IMR-90 (cell line): Measurements from ENCODE around the gene PCED1A. TPM values are rescaled to one million over a fixed set of nuclear protein-coding genes. Genes with fewer than 3 reads are reported as not detected.

ENCODE experiments used
- ATAC-seq: fragments of 200-7000 bp; cut with Tn5 transposase; 2 replicates; pipeline ENCODE4 v1.9.1; 2020; ENCODE audit warnings: low read depth, mild to moderate bottlenecking, moderate library complexity
- BruUV-seq: library from RNA; stranded (reverse); fragments of 400-500 nt; replicated peaks from 2 replicates; lab custom pipeline; 2021; lab: Mats Ljungman, UMichigan
- CTCF ChIA-PET: fragments of 300-600 bp; formaldehyde crosslinking; extraction: SDS; loops from one replicate; lab custom pipeline; 2021; ENCODE audit warnings: antibody characterized with exemption; lab: Yijun Ruan, JAX
- POLR2A ChIA-PET: fragments of 300-600 bp; sonication (Branson Sonifier 250); formaldehyde crosslinking; loops from one replicate; lab custom pipeline; 2022; ENCODE audit warnings: antibody characterized with exemption; ENCODE audit not compliant: unreplicated experiment; lab: Charles Lee
- DNase-seq: peaks from one replicate; pipeline ENCODE4 v3.0.0; 2013
- H2AFZ ChIP-seq: replicated peaks from 2 replicates; pipeline ENCODE3; 2013; ENCODE audit warnings: low read length, mild to moderate bottlenecking; ENCODE audit not compliant: poor library complexity
- H2AK5ac ChIP-seq: 2 replicates; pipeline ENCODE4 v1.6.1; 2013; ENCODE audit warnings: low read depth, low read length, inconsistent platforms
- H2AK9ac ChIP-seq: replicated peaks from 2 replicates; pipeline ENCODE3; 2013; ENCODE audit warnings: mild to moderate bottlenecking, low read depth, low read length, moderate library complexity; ENCODE audit not compliant: poor library complexity
- H2BK120ac ChIP-seq: 2 replicates; pipeline ENCODE4 v1.6.1; 2013; ENCODE audit warnings: low read depth, low read length, inconsistent platforms
- H2BK15ac ChIP-seq: 3 replicates; pipeline ENCODE4 v1.6.1; 2013; ENCODE audit warnings: low read depth, low read length, inconsistent platforms
- H2BK20ac ChIP-seq: 2 replicates; pipeline ENCODE4 v1.6.1; 2013; ENCODE audit warnings: low read depth, mild to moderate bottlenecking, inconsistent platforms, low read length, moderate library complexity
- H2BK5ac ChIP-seq: 2 replicates; pipeline ENCODE4 v1.6.1; 2013; ENCODE audit warnings: mild to moderate bottlenecking, low read depth, low read length, inconsistent platforms; ENCODE audit not compliant: poor library complexity, severe bottlenecking
- H3K14ac ChIP-seq: replicated peaks from 2 replicates; pipeline ENCODE4 v1.6.1; 2013; ENCODE audit warnings: low read depth, low read length, inconsistent platforms
- H3K18ac ChIP-seq: 2 replicates; pipeline ENCODE4 v1.6.1; 2013; ENCODE audit warnings: low read depth, low read length, control low read depth
- H3K23ac ChIP-seq: 2 replicates; pipeline ENCODE4 v1.6.1; 2013; ENCODE audit warnings: low read depth, low read length, inconsistent platforms
- H3K27ac ChIP-seq: 2 replicates; pipeline ENCODE4 v1.5.1; 2013; ENCODE audit warnings: mild to moderate bottlenecking, control low read depth, low read length; ENCODE audit not compliant: insufficient read depth
- H3K27me3 ChIP-seq: 2 replicates; pipeline ENCODE4 v1.6.1; 2013; ENCODE audit warnings: low read length; ENCODE audit not compliant: control insufficient read depth, insufficient read depth
- H3K36me3 ChIP-seq: 2 replicates; pipeline ENCODE4 v1.6.1; 2013; ENCODE audit warnings: low read length, mixed read lengths; ENCODE audit not compliant: control insufficient read depth, insufficient read depth
- H3K4ac ChIP-seq: 2 replicates; pipeline ENCODE4 v1.6.1; 2013; ENCODE audit warnings: low read depth, low read length, inconsistent platforms
- H3K4me1 ChIP-seq: 2 replicates; pipeline ENCODE4 v1.6.1; 2013; ENCODE audit warnings: low read length, mixed read lengths; ENCODE audit not compliant: control insufficient read depth, insufficient read depth
- H3K4me2 ChIP-seq: 2 replicates; pipeline ENCODE4 v1.6.1; 2013; ENCODE audit warnings: low read depth, mild to moderate bottlenecking, control low read depth, low read length, moderate library complexity
- H3K4me3 ChIP-seq: 2 replicates; pipeline ENCODE4 v1.5.1; 2013; ENCODE audit warnings: low read depth, mild to moderate bottlenecking, control low read depth, low read length, moderate library complexity; ENCODE audit not compliant: insufficient read depth
- H3K56ac ChIP-seq: 2 replicates; pipeline ENCODE4 v1.6.1; 2013; ENCODE audit warnings: low read length, inconsistent platforms; ENCODE audit not compliant: insufficient read depth; ENCODE audit errors: extremely low read depth
- H3K79me1 ChIP-seq, 2 experiments: 2 replicates each; pipeline ENCODE4 v1.6.1; 2013; ENCODE audit warnings: low read length in 2 of 2, inconsistent platforms in 1 of 2, low read depth in 1 of 2
- H3K9ac ChIP-seq: 2 replicates; pipeline ENCODE4 v1.6.1; 2013; ENCODE audit warnings: low read depth, low read length, control low read depth
- H3K9me1 ChIP-seq: 2 replicates; pipeline ENCODE4 v1.6.1; 2013; ENCODE audit warnings: low read length, inconsistent platforms; ENCODE audit not compliant: insufficient read depth
- H3K9me3 ChIP-seq: 2 replicates; pipeline ENCODE4 v1.6.1; 2013; ENCODE audit warnings: low read length; ENCODE audit not compliant: control insufficient read depth, insufficient read depth
- H4K20me1 ChIP-seq: 2 replicates; pipeline ENCODE4 v1.6.1; 2013; ENCODE audit warnings: low read length, inconsistent platforms; ENCODE audit not compliant: insufficient read depth
- H4K5ac ChIP-seq: 2 replicates; pipeline ENCODE4 v1.6.1; 2013; ENCODE audit warnings: mild to moderate bottlenecking, low read depth, low read length, control low read depth
- H4K8ac ChIP-seq, 2 experiments: 2 replicates each; pipeline ENCODE4 v1.6.1; 2013; ENCODE audit warnings: low read depth in 2 of 2, low read length in 2 of 2, control low read depth in 1 of 2, inconsistent platforms in 1 of 2
- H4K91ac ChIP-seq: 2 replicates; pipeline ENCODE4 v1.6.1; 2013; ENCODE audit warnings: low read depth, low read length, inconsistent platforms; ENCODE audit not compliant: insufficient read depth
- BHLHE40 ChIP-seq: fragments of 150-350 bp; IDR thresholded peaks from 2 replicates; pipeline ENCODE4 v1.6.1; 2016; ENCODE audit warnings: mild to moderate bottlenecking, low read depth, low read length
- CHD1 ChIP-seq: IDR thresholded peaks from 2 replicates; pipeline ENCODE4 v1.6.1; 2012; ENCODE audit warnings: low read depth, low read length, improper control_type of control experiment
- FOS ChIP-seq: fragments of 150-350 bp; IDR thresholded peaks from 2 replicates; pipeline ENCODE4 v1.6.1; 2016; ENCODE audit warnings: low read depth, low read length
- MAZ ChIP-seq: IDR thresholded peaks from 2 replicates; pipeline ENCODE4 v1.6.1; 2012; ENCODE audit warnings: low read depth, mild to moderate bottlenecking, low read length, improper control_type of control experiment, moderate library complexity, borderline replicate concordance
- MXI1 ChIP-seq: IDR thresholded peaks from 2 replicates; pipeline ENCODE4 v1.6.1; 2012; ENCODE audit warnings: low read depth, mild to moderate bottlenecking, low read length, moderate library complexity, borderline replicate concordance
- RCOR1 ChIP-seq: IDR thresholded peaks from 2 replicates; pipeline ENCODE4 v1.6.1; 2012; ENCODE audit warnings: mild to moderate bottlenecking, low read length, improper control_type of control experiment; ENCODE audit not compliant: insufficient replicate concordance
- RFX5 ChIP-seq: IDR thresholded peaks from 2 replicates; pipeline ENCODE4 v1.8.0; 2012; ENCODE audit warnings: low read depth, mild to moderate bottlenecking, low read length, moderate library complexity
- SMC3 ChIP-seq: fragments of 150-350 bp; IDR thresholded peaks from 2 replicates; pipeline ENCODE4 v1.6.1; 2016; ENCODE audit warnings: low read depth, mild to moderate bottlenecking, antibody characterized with exemption, low read length, moderate library complexity
- WGBS, 2 experiments: methylation state at CpG; one replicate each; pipeline versions ENCODE4 v1.1.5 to v1.1.7; 2013; ENCODE audit warnings: missing lambda C conversion rate in 2 of 2; ENCODE audit not compliant: insufficient read length in 1 of 2; ENCODE audit errors: extremely low coverage in 2 of 2; 5-methylcytosine and 5-hydroxymethylcytosine counted together
- dilution Hi-C: fragments of 300-500 bp; cut with HindIII; formaldehyde crosslinking; loops from one replicate; pipeline ENCODE4 v1.14.3; 2018; ENCODE audit warnings: low sequenced_read_pairs; ENCODE audit not compliant: unreplicated experiment
- in situ Hi-C: fragments of 300-500 bp; cut with MboI; formaldehyde crosslinking; loops from 3 replicates; pipeline ENCODE4 v1.14.3; 2019; ENCODE audit warnings: low sequenced_read_pairs, inconsistent platforms, mixed read lengths
- intact Hi-C: fragments of 100-400 bp; cut with micrococcal nuclease; formaldehyde crosslinking; loops from 2 replicates; pipeline ENCODE4 v1.10.0; 2022
- polyA plus RNA-seq, 3 experiments: library from polyadenylated mRNA; depleted of rRNA; stranded (reverse); fragments of >200 nt; gene quantifications; 2 replicates each; pipeline ENCODE4 v1.2.3, GENCODE V29; 2012; ENCODE audit warnings: low replicate concordance in 1 of 3
- total RNA-seq: library from RNA; depleted of rRNA; stranded (reverse); fragments of >200 nt; gene quantifications from 2 replicates; pipeline ENCODE4 v1.2.3, GENCODE V29; 2012
- TF ChIP-seq, protein P1 (sequence below): conservative IDR thresholded peaks from 2 replicates; pipeline ENCODE4 v1.5.1; 2012; ENCODE audit warnings: mild to moderate bottlenecking, low read depth, low read length, improper control_type of control experiment

Gene PCED1A
- total and polyA plus RNA-seq, 2 of the 4 experiments (the other 2 are of a cell fraction): 9.7 to 33.4 TPM

DNA sequence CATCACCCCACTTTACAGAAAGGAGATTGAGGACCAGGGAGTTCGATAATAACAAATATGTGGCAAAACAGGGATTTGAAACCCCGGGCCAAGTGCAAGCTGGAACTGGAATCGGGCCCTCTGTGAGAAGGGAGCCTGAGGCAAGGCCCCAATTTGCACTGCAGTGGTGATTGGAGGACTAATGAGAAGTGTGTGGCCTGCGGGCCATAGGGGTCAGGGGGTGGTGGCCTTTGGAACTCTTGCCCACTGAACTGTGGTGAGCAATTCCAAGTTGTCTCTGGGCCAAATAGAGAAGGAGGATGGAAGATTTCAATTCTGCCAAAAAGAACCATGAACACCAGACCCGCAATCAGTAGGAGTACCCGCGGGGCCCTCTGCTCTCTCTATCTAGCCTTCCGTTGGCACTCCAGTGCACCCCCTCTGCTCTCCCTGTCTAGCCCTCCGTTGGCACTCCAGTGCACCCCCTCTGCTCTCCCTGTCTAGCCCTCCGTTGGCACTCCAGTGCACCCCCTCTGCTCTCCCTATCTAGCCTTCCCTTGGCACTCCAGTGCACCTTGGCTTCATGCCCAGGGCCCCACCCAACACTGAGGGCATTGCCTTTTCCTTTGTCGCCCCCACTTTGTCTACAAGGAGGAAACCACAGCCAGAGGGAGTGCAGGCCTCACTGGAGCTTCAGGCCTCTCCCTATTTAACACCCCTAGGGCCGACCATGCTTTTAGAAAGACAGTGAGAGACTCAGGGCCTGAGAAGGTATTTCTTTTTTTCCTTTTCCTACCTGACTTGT is 26.8 kb upstream of the PCED1A start:
- intact Hi-C loops: no loop called here

More for the DNA sequence above, 26.8 kb upstream of the PCED1A start:
- Histone ChIP-seq H3K9ac (no peak overlapping the region), H3K14ac (no peak overlapping the region), H3K36me3 (peaks cover 41% of the 10 kb centered on the region), H4K20me1 (no peaks in the 10 kb centered on the region), H3K18ac (no peak overlapping the region), H4K5ac (no peak overlapping the region), H2BK120ac (no peak overlapping the region), H2BK20ac (no peak overlapping the region), H3K4ac (no peak overlapping the region), H3K23ac (no peak overlapping the region), H4K8ac (no peak overlapping the region), H3K79me1 (0 out of 4 replicates have a peak, but pooled peaks cover 0 to 3% of the 10 kb centered on the region in 2 experiments), H3K56ac (no peak overlapping the region), H3K4me1 (peaks cover 9% of the 10 kb centered on the region), H2AFZ (no peak overlapping the region), H3K4me3 (no peak overlapping the region), H3K9me1 (peaks cover 14% of the 10 kb centered on the region), H3K27me3 (no peaks in the 10 kb centered on the region), H2BK5ac (no peak overlapping the region), H2AK5ac (no peak overlapping the region), H2BK15ac (no peak overlapping the region), H3K4me2 (no peak overlapping the region), H3K9me3 (no peaks in the 10 kb centered on the region), H3K27ac (no peak overlapping the region), H2AK9ac (no peak overlapping the region), H4K91ac (no peak overlapping the region)
- ATAC-seq (no peak), DNase-seq (no peak)
- dilution Hi-C loops (no loop called here), in situ Hi-C loops (no loop called here)
- 92% methylated on average over 2 of the region's 12 CpGs; no CpG with 5 or more reads in 1 of the 2 experiments for WGBS, 2 experiments
- POLR2A ChIA-PET: no interaction called here
- TF ChIP-seq RCOR1 (no peak), BHLHE40 (no peak), FOS (no peak), MXI1 (no peak), SMC3 (no peak), CHD1 (no peak), MAZ (no peak), RFX5 (no peak)
- TF ChIP-seq, protein P1, sequence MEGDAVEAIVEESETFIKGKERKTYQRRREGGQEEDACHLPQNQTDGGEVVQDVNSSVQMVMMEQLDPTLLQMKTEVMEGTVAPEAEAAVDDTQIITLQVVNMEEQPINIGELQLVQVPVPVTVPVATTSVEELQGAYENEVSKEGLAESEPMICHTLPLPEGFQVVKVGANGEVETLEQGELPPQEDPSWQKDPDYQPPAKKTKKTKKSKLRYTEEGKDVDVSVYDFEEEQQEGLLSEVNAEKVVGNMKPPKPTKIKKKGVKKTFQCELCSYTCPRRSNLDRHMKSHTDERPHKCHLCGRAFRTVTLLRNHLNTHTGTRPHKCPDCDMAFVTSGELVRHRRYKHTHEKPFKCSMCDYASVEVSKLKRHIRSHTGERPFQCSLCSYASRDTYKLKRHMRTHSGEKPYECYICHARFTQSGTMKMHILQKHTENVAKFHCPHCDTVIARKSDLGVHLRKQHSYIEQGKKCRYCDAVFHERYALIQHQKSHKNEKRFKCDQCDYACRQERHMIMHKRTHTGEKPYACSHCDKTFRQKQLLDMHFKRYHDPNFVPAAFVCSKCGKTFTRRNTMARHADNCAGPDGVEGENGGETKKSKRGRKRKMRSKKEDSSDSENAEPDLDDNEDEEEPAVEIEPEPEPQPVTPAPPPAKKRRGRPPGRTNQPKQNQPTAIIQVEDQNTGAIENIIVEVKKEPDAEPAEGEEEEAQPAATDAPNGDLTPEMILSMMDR: no peak
- no TSS peak for BruUV-seq
- CTCF ChIA-PET: interaction anchor here (0.5 to 0.9 kb wide), 2 partner anchors 51 to 134 kb away, joined by 3 to 4 read pairs; no protein-coding TSS in a partner anchor
